Fibroblast of the conjunctiva (primary cell): ENCODE measurements around the gene MYO7A.

Experiments used
- DNase-seq: peaks from one replicate; pipeline ENCODE4 v3.0.0-alpha.2; 2010; ENCODE audit warnings: low read depth

MYO7A gene

DNA sequence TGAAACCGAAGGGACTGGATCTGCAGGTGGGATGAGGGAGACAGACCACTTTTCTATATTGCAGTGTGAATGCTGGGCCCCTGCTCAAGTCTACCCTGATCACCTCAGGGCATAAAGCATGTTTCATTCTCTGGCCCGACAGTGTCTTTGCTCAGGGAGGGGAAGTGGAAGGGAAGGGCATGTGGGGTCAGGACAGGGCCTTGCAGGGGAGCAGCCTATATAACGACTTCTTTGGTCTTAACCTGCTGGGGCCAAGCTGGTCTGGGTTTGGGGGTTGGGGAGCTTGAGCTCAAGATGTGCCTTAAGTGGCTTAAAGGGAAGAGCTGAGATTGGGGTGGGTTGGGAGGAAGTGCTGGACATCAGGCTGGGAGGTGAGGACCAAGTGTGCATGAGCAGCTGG is 87.1 kb downstream of the MYO7A start:
- DNase-seq = no peak

DNA sequence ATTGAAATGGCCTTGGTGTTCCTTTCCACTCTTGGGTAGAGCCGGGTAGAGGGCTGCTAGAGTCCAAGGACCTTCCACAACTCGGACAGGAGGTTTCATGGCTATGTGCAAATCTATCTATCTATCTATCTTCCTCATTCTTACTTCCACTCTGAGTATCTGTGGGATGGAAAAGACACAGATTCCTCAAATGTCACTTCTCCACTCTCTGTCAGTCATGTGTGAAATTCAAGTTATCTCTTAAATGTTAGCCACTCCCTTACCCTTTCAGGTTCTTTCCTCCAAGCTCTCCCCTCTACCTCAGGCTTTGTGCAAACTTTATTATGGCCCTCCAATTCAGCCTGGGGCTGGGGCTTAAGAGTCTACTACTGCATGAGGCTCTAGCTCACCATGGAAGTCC is 89.1 kb downstream of the MYO7A start:
- DNase-seq = no peak

- DNase-seq = no peak
Observed at GRCh38 chr11:77223797-77224196, 95.8 kb downstream of the MYO7A start.

- no peak for DNase-seq
Observed at GRCh38 chr11:77230878-77231605, 103.0 kb downstream of the MYO7A start.

DNA sequence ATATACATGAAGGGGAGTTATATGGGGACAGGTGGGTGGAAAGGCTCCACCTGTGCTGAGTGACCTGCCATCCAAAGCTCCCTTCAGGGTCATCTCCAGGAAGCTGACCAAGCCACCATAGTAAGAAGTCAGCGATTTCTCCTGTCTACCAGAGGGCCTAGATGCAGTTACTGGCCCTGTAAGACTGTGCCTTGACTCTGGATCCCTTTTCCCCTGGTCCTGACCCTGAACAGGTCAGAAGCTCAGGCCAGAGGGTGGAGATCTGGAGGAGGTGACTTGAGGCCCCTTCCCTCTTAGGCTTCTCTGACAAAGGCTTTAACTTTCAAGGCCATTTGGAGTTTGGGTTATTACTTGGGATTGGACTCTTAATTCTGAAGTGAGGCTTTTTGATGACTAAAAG is 103.8 kb downstream of the MYO7A start:
- DNase-seq = no peak

DNA sequence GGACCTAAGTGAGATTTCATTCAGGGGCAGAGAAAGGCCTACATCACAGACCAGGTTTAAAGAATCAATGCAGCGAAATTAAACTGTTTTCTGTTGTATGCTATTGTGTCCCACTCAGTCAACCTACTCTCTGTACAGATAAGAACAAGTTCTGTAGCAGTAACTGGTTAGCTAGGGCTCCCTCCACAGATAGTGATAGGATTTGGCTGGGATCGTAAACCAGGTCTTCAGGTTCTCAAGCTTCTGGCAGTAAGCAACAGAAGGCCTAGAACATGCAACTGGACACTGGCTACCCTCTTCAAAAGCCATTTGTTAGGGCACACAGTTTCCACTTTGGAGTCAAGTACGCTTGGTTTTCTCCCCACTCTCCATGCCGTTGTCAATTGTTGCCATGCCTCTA is 104.2 kb downstream of the MYO7A start:
- DNase-seq = no peak

DNA sequence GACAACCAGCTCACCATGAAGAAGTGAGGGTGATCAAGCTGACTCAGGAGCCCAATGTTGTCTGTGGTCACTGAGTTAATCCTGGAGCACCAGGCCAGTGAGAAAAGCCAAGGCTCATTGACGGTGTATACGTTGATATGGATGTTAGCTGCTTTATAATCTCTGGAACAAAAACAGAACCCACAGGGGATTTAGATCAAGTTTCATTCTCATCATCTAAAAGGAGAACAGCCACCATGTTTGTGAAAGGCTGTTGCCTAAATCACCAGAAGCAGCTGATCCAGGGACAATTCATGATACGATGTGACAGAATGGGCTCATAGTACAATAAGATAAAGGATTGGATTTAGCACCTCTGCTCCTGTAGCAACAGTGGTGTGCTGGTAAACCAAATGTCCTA is 105.0 kb downstream of the MYO7A start:
- no peak for DNase-seq

DNA sequence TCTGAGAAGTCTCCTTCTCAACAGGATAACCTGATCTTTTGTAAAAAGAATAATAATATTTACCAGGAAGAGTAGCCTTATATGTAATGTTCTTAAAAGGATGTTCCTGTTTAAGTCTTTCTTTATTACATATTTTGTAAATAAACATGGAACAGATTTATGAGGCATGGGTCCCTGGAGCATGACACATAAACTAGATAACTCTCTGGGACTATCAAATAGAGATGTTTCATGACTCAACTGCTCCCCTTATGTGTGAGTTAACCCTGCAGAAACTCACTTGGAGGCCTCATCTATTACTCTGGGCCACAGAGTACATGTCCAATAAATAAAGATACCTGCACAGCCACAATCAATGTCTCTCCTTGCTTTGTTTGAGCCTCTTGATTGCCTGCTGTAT is 108.9 kb downstream of the MYO7A start:
- DNase-seq = no peak

DNA sequence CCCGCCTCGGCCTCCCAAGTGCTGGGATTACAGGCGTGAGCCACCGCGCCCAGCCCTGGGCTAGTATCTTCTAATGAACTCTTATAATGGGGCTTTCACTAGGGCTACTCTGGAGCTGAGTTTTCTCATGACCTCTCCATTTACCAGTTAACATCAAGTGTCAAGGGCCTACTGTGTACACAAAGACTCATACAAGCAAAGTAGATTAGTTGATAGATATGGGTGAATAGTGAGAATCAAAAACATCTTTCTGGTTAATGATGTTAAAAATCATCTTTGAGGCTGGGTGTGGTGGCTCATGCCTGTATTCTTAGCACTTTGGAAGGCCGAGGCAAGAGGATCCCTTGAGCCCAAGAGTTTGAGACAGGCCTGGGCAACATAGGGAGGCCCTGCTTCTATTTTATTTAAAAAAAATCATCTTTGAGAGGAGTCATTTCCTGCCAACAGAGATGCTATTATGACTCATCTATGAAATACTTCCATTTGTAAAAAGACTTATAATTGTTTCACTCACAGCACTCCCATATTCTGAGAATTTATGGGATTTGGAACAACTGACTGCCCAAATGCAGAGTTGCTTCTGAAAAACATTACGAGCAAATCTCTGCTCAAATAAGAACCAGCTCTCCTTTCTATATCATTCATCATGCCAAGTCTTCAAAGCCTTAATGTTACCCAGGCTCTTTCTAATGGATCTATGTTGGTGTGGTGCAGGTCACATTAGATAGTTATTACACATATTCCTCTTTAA is 116.4 kb downstream of the MYO7A start:
- peak; percentile 41 for DNase-seq

- no peak for DNase-seq
Observed at GRCh38 chr11:77249427-77249826, 121.4 kb downstream of the MYO7A start.

DNA sequence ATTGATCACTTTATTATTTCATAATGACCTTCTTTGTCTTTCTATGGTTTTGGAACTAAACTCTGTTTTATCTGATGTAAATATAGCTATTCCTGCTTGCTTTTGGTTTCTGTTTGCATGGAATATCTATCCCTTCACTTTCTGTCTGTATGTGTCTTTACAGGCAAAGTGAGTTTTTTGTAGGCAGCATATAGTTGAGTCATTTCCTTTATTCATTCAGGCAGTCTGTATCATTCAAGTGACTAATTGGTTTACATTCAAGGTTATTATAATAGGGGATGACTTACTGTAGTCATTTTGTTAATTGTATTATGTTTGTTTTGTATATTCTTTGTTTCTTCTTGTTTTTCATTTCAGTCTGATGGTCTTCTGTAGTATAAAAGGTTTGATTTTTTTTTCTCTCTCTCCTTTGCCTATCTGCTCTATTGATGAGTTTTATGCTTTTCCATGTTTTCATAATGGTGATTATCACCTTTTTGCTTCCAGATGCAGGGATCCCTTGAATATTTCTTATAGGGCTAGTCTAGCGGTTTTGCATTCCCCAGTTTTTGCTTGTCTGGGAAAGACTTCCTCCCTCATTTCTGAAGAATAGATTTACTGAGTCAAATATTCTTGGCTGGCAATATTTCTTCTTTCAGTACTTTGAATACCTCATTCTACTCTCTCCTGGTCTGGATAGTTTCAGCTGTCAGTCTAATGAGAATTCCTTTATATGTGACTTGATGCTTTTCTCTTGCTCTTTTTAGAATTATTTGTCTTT is 123.0 kb downstream of the MYO7A start:
- no peak for DNase-seq

DNA sequence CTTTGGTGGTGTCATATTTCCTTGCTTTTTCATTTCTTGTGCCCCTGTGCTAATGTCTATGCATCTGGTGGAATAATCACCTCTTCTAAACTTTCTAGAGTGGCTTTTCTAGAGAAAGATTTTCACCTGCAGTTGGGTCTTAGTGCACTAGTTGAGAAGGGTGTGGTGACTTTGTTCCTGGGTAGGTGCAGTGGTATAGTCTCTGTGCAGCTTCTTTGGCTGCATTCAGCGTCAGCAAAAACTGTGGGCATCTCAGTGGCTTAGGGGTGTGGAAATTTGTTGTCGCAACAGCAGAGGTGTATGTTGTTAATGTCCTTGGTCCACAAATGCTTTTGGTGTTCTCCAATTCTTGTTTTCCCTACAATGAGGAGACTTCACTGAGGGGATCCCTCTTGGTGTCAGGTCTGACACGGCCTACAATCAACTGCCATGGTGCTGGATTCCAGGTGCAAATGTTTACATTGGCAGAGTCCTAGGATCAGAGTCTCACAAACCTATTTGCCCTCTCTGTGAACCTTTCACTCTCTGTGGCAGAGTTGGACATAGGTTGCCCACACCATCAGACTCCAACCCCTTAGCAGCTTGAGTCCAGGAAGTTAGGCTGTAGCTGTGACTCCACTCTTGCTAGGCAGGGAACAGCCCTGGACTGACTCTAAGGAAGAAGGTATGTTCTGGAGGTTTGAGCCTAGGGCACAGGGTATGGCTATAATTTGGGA is 124.7 kb downstream of the MYO7A start:
- DNase-seq = no peak

DNA sequence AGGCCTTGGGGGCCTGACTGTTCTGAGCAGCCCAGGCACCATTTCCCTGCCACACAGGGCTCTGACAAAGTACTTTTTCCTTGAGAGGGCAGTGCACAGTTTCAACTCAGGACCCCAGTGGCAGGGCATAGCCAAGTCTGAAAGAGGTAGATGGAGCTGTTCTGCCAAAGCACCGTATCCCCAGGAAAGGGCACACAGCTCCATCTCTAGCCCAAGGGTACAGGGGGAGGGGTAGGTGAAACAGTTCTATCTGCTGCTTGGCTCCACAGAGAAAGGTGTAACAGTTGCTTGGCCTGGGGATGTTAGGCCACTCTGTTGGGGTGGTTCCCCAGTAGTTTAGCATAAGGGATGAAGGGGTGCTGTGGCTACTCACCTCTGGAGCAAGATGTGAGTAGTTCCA is 125.6 kb downstream of the MYO7A start:
- no peak for DNase-seq

GRCh38 chr11:77259641-77260040 is 131.6 kb downstream of the MYO7A start:
- peak; percentile 32 for DNase-seq

DNA sequence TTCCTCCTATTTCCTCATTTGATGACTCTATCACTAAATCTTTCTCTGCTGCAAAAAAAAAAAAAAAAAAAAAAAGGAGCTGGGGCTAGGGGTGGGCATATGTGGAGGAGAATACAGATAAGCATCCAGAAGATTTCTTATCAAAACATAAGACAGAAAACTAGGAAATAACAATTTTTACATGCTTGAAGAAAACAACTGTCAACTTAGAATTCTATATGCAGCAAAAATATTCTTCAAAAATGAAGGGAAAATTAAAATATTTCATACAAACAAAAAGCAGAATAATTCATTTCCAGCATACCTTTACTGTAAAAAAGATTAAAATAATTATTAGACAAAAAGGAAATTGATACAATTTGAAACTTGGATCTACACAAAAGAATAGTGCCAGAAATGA is 134.8 kb downstream of the MYO7A start:
- no peak for DNase-seq
